SU-DHL-6 (cell line): ENCODE measurements around the gene SEMA6A.

ENCODE experiments used
- H2AFZ ChIP-seq: fragments of 200-600 bp; sonication (generic); 2 replicates; pipeline ENCODE4 v1.6.1; 2014; ENCODE audit warnings: low read depth, mild to moderate bottlenecking, moderate library complexity, mixed read lengths, antibody characterized with exemption, low read length; ENCODE audit not compliant: severe bottlenecking
- H3F3A ChIP-seq: fragments of 200-600 bp; shearing (Covaris generic); 2 replicates; pipeline ENCODE4 v1.6.0; 2016; ENCODE audit warnings: antibody characterized with exemption, mild to moderate bottlenecking; ENCODE audit not compliant: insufficient read depth
- H3K27ac ChIP-seq: fragments of 200-600 bp; sonication (generic); 2 replicates; pipeline ENCODE4 v1.5.1; 2016; ENCODE audit warnings: low read depth, mild to moderate bottlenecking, low read length, moderate library complexity, mixed read lengths
- H3K27me3 ChIP-seq: fragments of 200-600 bp; sonication (generic), shearing (Covaris generic); 2 replicates; pipeline ENCODE4 v1.6.0; 2014; ENCODE audit warnings: mild to moderate bottlenecking, low read length
- H3K36me3 ChIP-seq: fragments of 200-600 bp; sonication (generic); 2 replicates; pipeline ENCODE4 v1.6.1; 2014; ENCODE audit warnings: mild to moderate bottlenecking, low read length, mixed read lengths
- H3K4me2 ChIP-seq: fragments of 300-600, 200-600 bp; shearing (Covaris generic), sonication (generic); 2 replicates; pipeline ENCODE4 v1.6.0; 2014; ENCODE audit warnings: low read length, low read depth, mild to moderate bottlenecking; ENCODE audit not compliant: poor library complexity, severe bottlenecking
- H3K4me3 ChIP-seq: fragments of 200-600 bp; sonication (generic); 2 replicates; pipeline ENCODE4 v1.5.1; 2014; ENCODE audit warnings: antibody characterized with exemption, low read length, mild to moderate bottlenecking, mixed read lengths; ENCODE audit not compliant: insufficient read depth, poor library complexity, severe bottlenecking
- H3K79me2 ChIP-seq: fragments of 200-600 bp; sonication (generic); 2 replicates; pipeline ENCODE4 v1.6.1; 2014; ENCODE audit warnings: mild to moderate bottlenecking, low read length, moderate library complexity; ENCODE audit not compliant: insufficient read depth
- H3K9ac ChIP-seq: fragments of 200-600 bp; sonication (generic); 2 replicates; pipeline ENCODE4 v1.7.0; 2014; ENCODE audit warnings: mild to moderate bottlenecking, low read length
- H3K9me2 ChIP-seq: fragments of 200-600 bp; sonication (generic); replicated peaks from 2 replicates; pipeline ENCODE4 v1.6.1; 2014; ENCODE audit warnings: low read length; ENCODE audit not compliant: insufficient read depth
- H3K9me3 ChIP-seq: fragments of 200-600 bp; sonication (generic); 2 replicates; pipeline ENCODE4 v1.6.1; 2014; ENCODE audit warnings: low read length, mixed read lengths; ENCODE audit not compliant: insufficient read depth
- H4K20me1 ChIP-seq: fragments of 200-600 bp; sonication (generic); 2 replicates; pipeline ENCODE4 v1.6.1; 2014; ENCODE audit warnings: low read depth, mild to moderate bottlenecking, antibody characterized with exemption, low read length, moderate library complexity, mixed read lengths
- EZH2phosphoT487 ChIP-seq: fragments of 200-600 bp; sonication (generic), shearing (Covaris generic); conservative IDR thresholded peaks from 2 replicates; pipeline ENCODE4 v1.6.1; 2018; ENCODE audit warnings: mild to moderate bottlenecking, antibody characterized with exemption, low read length, moderate library complexity, mixed read lengths
- TF ChIP-seq, protein P1 (sequence below): fragments of 200-600 bp; sonication (generic); IDR thresholded peaks from one replicate; pipeline ENCODE4 v1.5.1; 2017; ENCODE audit warnings: antibody characterized with exemption, mild to moderate bottlenecking, low read length, moderate library complexity; ENCODE audit not compliant: insufficient read depth, poor library complexity, severe bottlenecking

The SEMA6A gene

DNA sequence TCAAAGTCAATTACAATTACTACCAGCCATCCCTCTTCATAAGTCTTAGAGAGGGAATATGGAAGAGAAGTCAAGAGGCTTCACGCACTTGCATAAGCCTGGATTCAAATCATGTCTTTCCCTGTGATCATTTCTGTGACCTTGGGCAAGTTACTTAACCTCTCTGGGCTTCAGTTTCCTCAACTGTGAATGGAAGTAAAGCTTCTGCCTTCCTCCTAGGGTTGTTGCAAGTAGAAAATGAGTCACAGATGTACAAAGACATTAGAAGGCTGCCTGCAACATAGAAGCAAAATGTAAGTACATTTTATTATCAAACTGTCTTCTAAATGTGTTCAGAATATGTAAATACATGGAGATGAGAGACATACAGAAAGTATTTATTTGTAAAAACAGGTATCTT lies 42.3 kb upstream of the SEMA6A start:
- Histone ChIP-seq H3K9me3 (no peaks in the 10 kb centered on the region), H3K9ac (no peak overlapping the region), H3K79me2 (no peaks in the 10 kb centered on the region), H3F3A (no peaks in the 10 kb centered on the region), H3K9me2 (no peaks in the 10 kb centered on the region), H3K4me2 (no peak overlapping the region), H3K27me3 (no peaks in the 10 kb centered on the region), H3K27ac (no peak overlapping the region), H4K20me1 (no peaks in the 10 kb centered on the region), H3K4me3 (no peak overlapping the region), H3K36me3 (no peaks in the 10 kb centered on the region), H2AFZ (no peak overlapping the region)
- TF ChIP-seq, protein P1, sequence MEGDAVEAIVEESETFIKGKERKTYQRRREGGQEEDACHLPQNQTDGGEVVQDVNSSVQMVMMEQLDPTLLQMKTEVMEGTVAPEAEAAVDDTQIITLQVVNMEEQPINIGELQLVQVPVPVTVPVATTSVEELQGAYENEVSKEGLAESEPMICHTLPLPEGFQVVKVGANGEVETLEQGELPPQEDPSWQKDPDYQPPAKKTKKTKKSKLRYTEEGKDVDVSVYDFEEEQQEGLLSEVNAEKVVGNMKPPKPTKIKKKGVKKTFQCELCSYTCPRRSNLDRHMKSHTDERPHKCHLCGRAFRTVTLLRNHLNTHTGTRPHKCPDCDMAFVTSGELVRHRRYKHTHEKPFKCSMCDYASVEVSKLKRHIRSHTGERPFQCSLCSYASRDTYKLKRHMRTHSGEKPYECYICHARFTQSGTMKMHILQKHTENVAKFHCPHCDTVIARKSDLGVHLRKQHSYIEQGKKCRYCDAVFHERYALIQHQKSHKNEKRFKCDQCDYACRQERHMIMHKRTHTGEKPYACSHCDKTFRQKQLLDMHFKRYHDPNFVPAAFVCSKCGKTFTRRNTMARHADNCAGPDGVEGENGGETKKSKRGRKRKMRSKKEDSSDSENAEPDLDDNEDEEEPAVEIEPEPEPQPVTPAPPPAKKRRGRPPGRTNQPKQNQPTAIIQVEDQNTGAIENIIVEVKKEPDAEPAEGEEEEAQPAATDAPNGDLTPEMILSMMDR: no peak
- no peak for TF ChIP-seq EZH2phosphoT487

DNA sequence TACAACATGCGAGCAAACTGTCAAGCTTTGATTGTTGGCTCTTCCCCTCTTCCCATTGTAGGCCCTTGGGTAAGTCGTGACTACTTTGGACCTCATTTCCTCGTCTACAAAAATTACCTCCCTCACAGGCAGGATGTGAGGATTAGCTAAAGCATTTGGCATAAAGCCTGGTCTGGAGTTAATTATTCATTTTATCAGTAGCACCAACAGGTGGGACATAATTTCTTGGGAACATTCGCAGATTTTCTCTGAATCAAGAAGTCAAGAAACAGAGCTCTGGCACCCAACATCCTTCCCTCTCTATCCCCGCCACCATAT lies 39.9 kb upstream of the SEMA6A start:
- H3K79me2 ChIP-seq: no peaks in the 10 kb centered on the region
- H3K4me3 ChIP-seq: no peak overlapping the region
- H3K36me3 ChIP-seq: no peaks in the 10 kb centered on the region
- H2AFZ ChIP-seq: no peak overlapping the region
- H3K9ac ChIP-seq: no peak overlapping the region
- no peak overlapping the region for H3K27ac ChIP-seq
- no peaks in the 10 kb centered on the region for H3K9me2 ChIP-seq
- H3F3A ChIP-seq: no peaks in the 10 kb centered on the region
- no peak overlapping the region for H3K4me2 ChIP-seq
- no peaks in the 10 kb centered on the region for H4K20me1 ChIP-seq
- TF ChIP-seq, protein P1: no peak
- TF ChIP-seq EZH2phosphoT487: no peak
- no peaks in the 10 kb centered on the region for H3K9me3 ChIP-seq
- no peaks in the 10 kb centered on the region for H3K27me3 ChIP-seq

DNA sequence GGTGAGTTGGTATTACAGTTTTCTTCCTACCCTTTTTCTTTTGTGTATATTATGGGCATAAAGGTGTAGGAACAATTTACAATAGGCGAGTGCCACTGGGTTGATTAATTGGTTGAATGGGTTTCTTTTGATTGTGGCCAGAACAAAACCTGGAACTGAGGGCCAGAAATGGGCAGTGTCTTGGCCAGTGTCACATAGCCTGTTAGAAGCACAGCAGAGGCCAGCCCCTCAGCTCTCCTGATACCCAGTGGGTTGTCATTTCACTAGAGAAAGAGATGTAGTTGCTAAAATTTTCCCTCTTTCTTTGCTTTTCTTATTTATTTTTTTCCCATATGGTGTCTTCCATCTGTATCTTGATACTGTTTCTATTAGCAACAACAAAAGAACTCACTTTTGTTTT lies 38.8 kb upstream of the SEMA6A start:
- Histone ChIP-seq H3K9ac (no peak overlapping the region), H4K20me1 (no peaks in the 10 kb centered on the region), H3K27me3 (no peaks in the 10 kb centered on the region), H3K9me3 (no peaks in the 10 kb centered on the region), H2AFZ (no peak overlapping the region), H3K36me3 (no peaks in the 10 kb centered on the region), H3K4me3 (no peak overlapping the region), H3K9me2 (no peaks in the 10 kb centered on the region), H3K27ac (no peak overlapping the region), H3K4me2 (no peak overlapping the region), H3F3A (no peaks in the 10 kb centered on the region), H3K79me2 (no peaks in the 10 kb centered on the region)
- TF ChIP-seq, protein P1: no peak
- no peak for TF ChIP-seq EZH2phosphoT487

DNA sequence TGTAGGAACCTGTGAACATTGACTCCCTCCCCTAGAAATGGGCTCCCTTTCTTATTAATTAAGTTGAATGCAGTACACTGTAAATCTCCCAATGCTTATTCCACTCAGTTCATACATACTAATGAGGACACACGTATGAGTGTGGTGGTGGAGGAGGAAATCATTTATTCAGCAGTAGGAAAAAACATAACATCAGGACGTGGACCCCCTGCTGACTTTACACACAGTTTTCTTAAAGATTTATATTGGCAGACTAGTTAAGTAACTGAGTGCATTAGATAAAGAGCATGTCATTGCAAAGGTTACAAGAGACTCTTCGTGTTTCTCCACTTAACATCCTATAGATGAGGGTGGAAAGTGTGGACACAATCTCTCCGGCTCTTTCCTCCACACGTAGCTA lies 37.8 kb upstream of the SEMA6A start:
- Histone ChIP-seq H3K27me3 (no peaks in the 10 kb centered on the region), H3F3A (no peaks in the 10 kb centered on the region), H3K4me3 (no peak overlapping the region), H3K27ac (no peak overlapping the region), H2AFZ (no peak overlapping the region), H3K9me3 (no peaks in the 10 kb centered on the region), H3K79me2 (no peaks in the 10 kb centered on the region), H4K20me1 (no peaks in the 10 kb centered on the region), H3K9me2 (no peaks in the 10 kb centered on the region), H3K9ac (no peak overlapping the region), H3K36me3 (no peaks in the 10 kb centered on the region), H3K4me2 (no peak overlapping the region)
- TF ChIP-seq EZH2phosphoT487: no peak
- TF ChIP-seq, protein P1: no peak
